ENCODE data around the gene CDK5RAP2.

The CDK5RAP2 gene

DNA sequence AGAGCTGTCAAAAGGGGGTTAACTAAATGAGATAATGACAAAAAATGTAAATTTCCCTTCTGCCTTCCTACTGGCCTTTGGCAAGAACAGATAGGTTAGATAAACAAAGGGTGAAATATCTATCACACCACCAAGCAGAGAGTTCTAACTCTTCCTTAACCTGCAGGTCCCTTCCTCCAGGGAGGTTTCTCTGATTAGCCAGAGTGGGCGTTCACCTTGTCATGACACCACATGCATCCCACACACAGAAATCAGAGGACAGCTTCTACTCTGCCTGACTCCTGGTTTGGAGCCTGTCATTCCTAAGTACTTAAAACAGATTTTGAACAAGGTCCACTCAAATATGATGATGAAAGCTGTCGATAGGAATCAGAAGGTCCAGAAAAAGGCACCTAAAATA, 180.0 kb downstream of the CDK5RAP2 start:
- no peak for DNase-seq (ENCODE audit: low read depth)

DNA sequence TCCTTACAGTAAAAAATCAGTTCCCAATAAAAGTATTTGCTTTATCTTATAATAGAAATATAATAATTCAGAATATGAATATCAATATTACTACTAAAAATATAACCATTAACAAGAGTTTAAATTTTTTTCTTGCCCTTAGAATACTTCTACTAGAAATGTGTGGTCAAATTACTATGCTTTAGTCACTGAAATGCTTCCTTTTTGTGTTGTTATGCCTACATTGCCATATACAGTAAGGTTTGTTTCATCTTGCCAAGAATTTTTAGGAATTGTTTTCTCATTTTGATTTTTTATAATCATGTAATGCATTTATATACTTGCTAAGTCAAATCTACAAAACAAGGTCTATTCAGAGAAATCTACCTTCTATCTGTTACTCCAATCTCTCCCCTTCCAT, 181.7 kb downstream of the CDK5RAP2 start:
- no peak for DNase-seq (ENCODE audit: low read depth)

GRCh38 chr9:120397453-120397852, 182.5 kb downstream of the CDK5RAP2 start:
- no peak for DNase-seq (ENCODE audit: low read depth)

GRCh38 chr9:120396931-120397330, 183.0 kb downstream of the CDK5RAP2 start:
- DNase-seq (ENCODE audit: low read depth): no peak

DNA sequence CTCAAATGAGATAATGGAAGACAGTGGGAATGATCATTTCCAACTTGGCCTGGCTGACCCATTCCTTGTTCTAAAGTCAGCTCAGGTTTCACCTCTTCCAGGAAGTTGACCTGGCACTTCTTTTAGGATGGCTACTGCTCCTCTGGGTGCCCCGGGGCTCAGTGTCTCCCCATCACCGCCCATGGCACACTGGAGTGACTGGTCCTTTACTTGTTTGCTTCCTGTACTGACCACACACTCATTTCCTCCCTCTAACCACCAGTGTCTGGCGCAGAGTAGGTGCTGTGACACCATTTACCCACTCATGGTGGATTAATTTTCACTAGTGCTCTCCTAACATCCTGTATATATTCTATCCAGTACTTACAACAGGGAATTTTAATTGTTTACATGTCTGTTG, 183.5 kb downstream of the CDK5RAP2 start:
- DNase-seq (ENCODE audit: low read depth): no peak

DNA sequence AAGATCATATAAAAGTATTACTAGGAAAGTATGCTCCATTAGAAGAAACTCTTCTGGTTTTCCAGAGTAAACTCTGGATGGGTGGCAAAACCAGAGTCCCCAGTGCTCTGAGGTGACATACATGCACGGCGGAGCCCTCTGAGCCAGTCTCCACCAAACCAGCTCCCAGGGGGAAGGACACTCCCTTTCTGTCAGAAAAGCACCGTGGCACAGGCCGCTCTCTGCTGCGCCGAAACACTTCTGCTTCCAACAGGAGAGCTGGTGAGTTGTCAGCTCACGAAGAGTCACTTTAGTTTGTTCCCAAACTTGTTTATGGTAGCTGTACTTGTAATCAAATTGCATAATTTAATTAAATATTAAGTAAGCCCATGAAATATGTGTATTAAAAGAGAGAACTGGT, 184.6 kb downstream of the CDK5RAP2 start:
- DNase-seq (ENCODE audit: low read depth): no peak

GRCh38 chr9:120394058-120394669, 185.8 kb downstream of the CDK5RAP2 start:
- DNase-seq (ENCODE audit: low read depth): peak; percentile 4

- DNase-seq (ENCODE audit: low read depth): no peak
These were observed 186.4 kb downstream of the CDK5RAP2 start for GRCh38 chr9:120393386-120394057.

DNA sequence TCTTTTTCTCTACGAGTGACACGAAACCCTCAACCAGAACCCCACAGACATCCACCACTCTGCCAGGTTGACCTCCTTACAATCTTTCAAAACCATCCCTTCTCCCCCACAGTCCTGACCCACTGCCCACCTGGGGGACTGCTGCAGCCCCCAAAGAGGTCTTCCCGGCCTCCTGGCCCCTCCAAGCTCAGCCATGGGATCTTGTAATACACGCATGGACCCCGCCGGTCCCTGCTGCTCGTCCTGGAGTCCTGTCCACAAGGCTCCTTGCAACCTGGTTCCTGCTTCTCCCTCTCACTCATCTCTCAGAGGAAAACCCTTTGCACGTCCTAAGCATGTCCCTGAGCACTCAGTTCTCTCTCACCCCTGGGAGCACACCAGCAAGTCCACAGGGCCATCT, 187.3 kb downstream of the CDK5RAP2 start:
- DNase-seq (ENCODE audit: low read depth): no peak

DNA sequence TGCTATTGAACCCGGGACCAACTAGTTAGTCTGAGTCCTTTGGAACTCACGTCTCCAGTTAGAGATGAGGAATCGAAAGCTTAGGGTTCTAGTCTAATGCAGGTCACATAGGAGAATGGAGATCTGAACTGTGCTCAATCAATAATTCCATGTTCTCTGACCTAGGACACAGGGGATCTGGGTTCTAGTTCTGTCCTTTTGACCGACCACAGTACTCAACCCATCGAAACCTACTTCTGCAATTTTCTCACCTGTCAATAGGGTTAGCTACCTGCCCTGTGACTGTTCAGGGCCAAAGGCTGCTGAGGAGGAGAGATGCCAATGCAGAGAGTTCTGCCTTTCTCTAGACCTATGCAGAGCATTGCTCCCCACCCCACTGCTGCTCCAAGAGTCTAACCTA, 187.7 kb downstream of the CDK5RAP2 start:
- DNase-seq (ENCODE audit: low read depth): no peak

- no peak for DNase-seq (ENCODE audit: low read depth)
These were observed 188.3 kb downstream of the CDK5RAP2 start for GRCh38 chr9:120391691-120392090.

GRCh38 chr9:120390637-120391190, 189.3 kb downstream of the CDK5RAP2 start:
- DNase-seq (ENCODE audit: low read depth): no peak

GRCh38 chr9:120389867-120390266, 190.1 kb downstream of the CDK5RAP2 start:
- no peak for DNase-seq (ENCODE audit: low read depth)

- no peak for DNase-seq (ENCODE audit: low read depth)
These were observed 190.7 kb downstream of the CDK5RAP2 start for GRCh38 chr9:120389300-120389699.

- DNase-seq (ENCODE audit: low read depth): no peak
These were observed 191.7 kb downstream of the CDK5RAP2 start for GRCh38 chr9:120388003-120388855.

GRCh38 chr9:120387257-120388002, 192.5 kb downstream of the CDK5RAP2 start:
- DNase-seq (ENCODE audit: low read depth): no peak

DNA sequence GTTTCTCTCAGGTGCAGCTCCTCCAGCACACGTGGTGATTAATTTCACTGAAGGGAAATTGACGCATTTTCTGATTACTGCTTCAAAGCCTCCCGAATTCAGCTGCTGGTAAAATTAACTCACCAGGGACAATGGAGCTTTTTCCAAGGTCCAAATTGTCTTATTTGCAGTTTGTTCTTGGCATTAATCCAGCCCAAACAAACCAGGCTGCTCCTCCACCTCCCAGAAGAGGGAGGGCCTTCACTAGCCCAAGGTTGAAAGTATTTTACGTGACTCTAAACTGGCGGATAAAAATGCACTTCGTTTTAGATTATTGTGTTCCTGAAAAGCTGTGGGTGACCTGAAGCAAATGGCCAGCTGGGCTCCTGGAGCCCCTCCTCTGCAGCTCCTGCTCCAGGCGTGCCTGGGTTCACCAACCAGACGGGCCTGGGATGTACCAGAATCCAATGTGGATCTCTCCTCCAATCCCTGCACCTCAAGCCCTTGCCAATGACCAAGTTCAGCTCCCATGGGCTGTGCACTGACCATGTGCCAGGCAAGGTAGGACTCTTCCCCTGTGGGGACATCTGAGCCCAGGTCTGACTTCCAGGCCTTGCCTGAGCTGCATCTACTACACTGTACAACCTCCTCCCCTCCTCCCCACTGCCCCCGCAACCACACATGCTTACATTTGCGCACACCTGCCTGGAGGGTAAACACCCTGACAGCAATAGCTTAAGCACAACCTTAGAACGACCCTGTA, 193.4 kb downstream of the CDK5RAP2 start:
- no peak for DNase-seq (ENCODE audit: low read depth)

DNA sequence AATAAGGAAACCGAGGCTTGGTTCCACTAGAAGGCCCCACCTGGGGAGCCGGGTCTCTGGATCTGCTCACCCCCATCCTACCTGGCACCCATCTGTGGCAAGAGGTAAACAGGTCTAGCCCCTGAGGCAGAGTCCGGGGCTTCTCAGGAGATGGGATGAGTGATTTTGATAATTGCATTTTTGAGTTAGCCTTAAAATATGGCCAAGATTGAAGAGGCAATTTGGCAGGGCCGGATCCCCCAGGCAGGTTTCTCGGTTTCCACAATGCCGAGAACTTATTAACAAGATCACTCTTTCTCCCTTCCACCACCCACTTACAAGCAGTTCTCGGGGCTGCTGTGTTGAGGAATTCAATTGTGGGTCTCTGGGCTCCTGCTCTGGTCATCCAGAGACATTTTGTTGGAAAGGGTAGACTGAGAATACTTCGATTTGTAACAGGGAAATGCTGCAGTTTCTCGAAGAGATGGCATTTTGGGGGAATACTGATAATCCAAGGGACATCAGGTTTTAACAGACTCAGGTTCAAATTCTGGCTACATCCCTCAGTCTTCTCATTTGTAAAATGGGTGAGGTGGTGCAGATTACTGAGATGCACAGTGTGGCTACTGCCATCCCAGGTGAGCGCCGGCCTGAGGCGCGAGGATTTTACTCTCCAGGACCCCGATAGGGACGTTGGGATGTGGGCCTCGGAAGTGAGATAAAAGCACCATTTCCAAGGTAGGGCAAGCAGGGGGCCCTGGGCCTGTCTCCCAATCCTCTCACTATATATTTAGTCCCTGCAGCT, 194.2 kb downstream of the CDK5RAP2 start:
- no peak for DNase-seq (ENCODE audit: low read depth)

GRCh38 chr9:120384925-120385272, 195.1 kb downstream of the CDK5RAP2 start:
- DNase-seq (ENCODE audit: low read depth): no peak

All from stimulated activated CD8-positive, alpha-beta memory T cell treated with anti-CD3 and anti-CD28 coated beads, Interleukin-12 subunit alpha, Interleukin-12 subunit beta, amount 100 ng/mL, for 4 hours (primary cell).